Pancreas (tissue), 10 donors: Measurements from ENCODE around the gene DPP8. TPM values are rescaled to one million over a fixed set of nuclear protein-coding genes. Genes with fewer than 3 reads are reported as not detected.

Experiments used
- ATAC-seq, 4 donors: fragments of 200-7000 bp; cut with Tn5 transposase; one replicate each; pipeline versions ENCODE4 v1.8.0 to v1.9.1; 2020; ENCODE audit warnings: mild to moderate bottlenecking in 4 of 4, moderate library complexity in 4 of 4
- DNase-seq, 6 donors: peaks; one replicate each; pipeline ENCODE4 v3.0.0-alpha.2; 2020
- FAIRE-seq: peaks from 2 replicates; lab custom pipeline; 2012; peaks lifted over from hg19 to GRCh38; lab: Jason Lieb, UNC
- H3K27ac ChIP-seq, 4 donors: fragments of 200-600 bp; sonication (generic); 1 replicate in 3 of 4; 2 replicates in 1 of 4; pipeline versions ENCODE4 v1.5.0 to v1.8.0; 2020
- H3K27me3 ChIP-seq, 4 donors: fragments of 200-600 bp; one replicate each; pipeline ENCODE4 v1.8.0; 2021
- H3K36me3 ChIP-seq, 3 donors: fragments of 200-600 bp; sonication (generic) in 1 of 3; one replicate each; pipeline versions ENCODE4 v1.5.0 to v1.8.0; 2020 to 2021
- H3K4me1 ChIP-seq, 3 donors: fragments of 200-600 bp; one replicate each; pipeline ENCODE4 v1.8.0; 2021
- H3K4me3 ChIP-seq, 4 donors: fragments of 200-600 bp; sonication (generic) in 2 of 4; one replicate each; pipeline versions ENCODE4 v1.5.0 to v1.8.0; 2020 to 2021
- H3K9me3 ChIP-seq, 4 donors: fragments of 200-600 bp; one replicate each; pipeline ENCODE4 v1.8.0; 2021
- WGBS, 2 donors: extraction: QIAGEN DNeasy Blood & Tissue Kit; methylation state at CpG; one replicate each; pipeline ENCODE4 v1.1.7; 2013; 5-methylcytosine and 5-hydroxymethylcytosine counted together
- intact Hi-C, 3 donors: fragments of 100-400 bp; cut with DNase I; formaldehyde crosslinking; loops; one replicate each; pipeline versions ENCODE4 v1.11.1 to v1.14.2; 2022
- polyA plus RNA-seq, 2 donors: library from polyadenylated mRNA; stranded (reverse); fragments of 200-250 nt; gene quantifications; one replicate each; pipeline ENCODE4 v1.2.3, GENCODE V29; 2013
- total RNA-seq, 6 donors: library from RNA; stranded (reverse); fragmentation: NEBNext Ultra II Directional in 4 of 6; extraction: Animal tissue kit (Norgen Biotek cat#: 25700) in 4 of 6; gene quantifications; one replicate each; pipeline versions ENCODE4 v1.2.1 to v1.2.4, GENCODE V29; 2021 to 2023
- TF ChIP-seq, protein P1 (sequence below), 4 donors: fragments of 200-600 bp; sonication (generic) in 3 of 4; IDR thresholded peaks; one replicate each; pipeline versions ENCODE4 v1.5.0 to v1.8.0; 2021; ENCODE audit warnings: antibody characterized with exemption in 4 of 4
- donor health status: healthy with polysubstance abuse.
- donor health status: DM: no; HTN: no; CAD: no; lungs with moderate emphysema.
- donor health status: DM: no; HTN: no; CAD: no.
- donor health status: control.
- donor health status: control.
- donor health status: Bipolar disorder and iron deficiency.
- donor health status: DM: yes; HTN: yes; CAD: no.
- donor health status: DM: no; HTN: no; CAD: no.
- donor health status: DM: no; HTN: no; CAD: no.
- donor health status: DM: yes; HTN: yes; CAD: no.

DPP8 gene
- total RNA-seq = 10 to 100 TPM in 5 of 6 donors, 1 to 10 TPM in 1; 9.4 to 17.1 (median 12.7) TPM
- polyA plus RNA-seq = 1 to 10 TPM; 4.7 to 7.0 TPM

DNA sequence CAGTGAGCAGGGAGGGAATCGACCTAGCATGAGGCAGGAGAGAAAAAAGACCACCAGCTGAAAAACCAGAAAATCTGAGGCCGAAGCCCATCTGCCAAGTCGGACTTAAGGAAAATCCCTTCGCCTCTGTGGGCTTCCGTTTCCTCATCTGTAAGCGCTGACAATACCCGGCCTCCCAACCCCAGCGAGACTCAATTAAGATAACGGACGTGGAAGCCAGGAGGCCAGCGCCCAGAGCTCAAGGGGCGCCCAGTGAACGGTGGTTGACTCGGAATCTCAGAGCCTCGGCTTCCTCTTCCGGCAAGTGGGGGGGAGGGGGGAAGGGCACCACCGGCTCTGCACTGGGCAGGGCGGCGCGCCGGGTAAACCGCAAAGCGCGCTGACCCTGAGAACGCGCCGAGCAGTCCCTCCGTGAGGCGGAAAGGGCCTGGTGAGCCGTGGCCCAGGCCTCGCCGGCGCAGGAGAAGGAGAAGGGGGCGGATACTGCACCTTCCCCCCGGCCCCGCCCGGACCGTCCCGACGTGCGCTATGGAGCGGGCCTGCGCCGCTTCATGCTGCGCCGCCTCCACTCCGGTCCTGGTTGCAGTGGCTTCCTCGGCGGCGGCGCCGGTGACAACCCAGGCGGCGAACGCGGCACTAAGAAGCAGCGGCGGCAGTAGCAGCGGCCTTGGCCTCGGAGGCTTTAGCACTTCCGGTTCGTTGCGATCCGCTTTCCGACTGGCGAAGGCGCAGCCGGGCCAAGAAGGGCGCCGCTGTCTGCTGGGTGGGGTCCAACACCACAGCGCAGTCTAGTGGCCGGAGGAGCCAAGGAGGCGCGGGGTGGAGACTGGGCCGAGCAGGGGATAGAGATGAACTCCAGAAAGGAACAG lies at the start of gene DPP8:
DPP8 (minus strand) TSS at position 693 of the 869 bp plus-strand sequence. CDS start 5,136 bp downstream, outside the sequence.
- FAIRE-seq = no peak
- H3K9me3 ChIP-seq = no peaks in the 10 kb centered on the region

DNA sequence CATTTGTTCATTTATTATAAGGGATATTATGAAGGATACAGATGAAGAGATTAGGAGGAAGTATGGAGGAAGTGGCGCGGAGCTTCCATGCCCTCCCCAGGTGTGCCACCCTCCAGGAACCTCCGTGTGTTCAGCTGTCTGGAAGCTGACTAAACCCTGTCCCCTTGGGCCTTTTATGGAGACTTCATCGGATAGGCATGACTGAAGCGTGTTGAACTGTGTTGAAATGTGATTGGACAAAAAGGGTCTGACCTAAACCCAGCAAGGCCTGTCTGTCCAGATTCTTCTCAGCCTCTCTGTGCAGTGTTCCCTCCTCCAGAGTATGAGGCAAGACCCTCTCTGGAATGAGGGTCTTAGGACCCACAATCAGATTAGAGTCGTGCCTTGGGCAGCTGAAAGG lies 44.4 kb upstream of the DPP8 start:
- no peak for FAIRE-seq
- Histone ChIP-seq H3K4me1 (no peaks in the 10 kb centered on the region), H3K9me3 (no peaks in the 10 kb centered on the region), H3K36me3 (peaks cover 0 to 15% (median 4%) of the 10 kb centered on the region in 3 donors), H3K4me3 (no peak overlapping the region), H3K27me3 (no peaks in the 10 kb centered on the region), H3K27ac (no peak overlapping the region)
- DNase-seq = no peak
- 87 to 88% methylated on average over 6 of the region's 6 CpGs for WGBS, 2 donors
- intact Hi-C loops = no loop called here
- ATAC-seq = no peak
- TF ChIP-seq, protein P1, sequence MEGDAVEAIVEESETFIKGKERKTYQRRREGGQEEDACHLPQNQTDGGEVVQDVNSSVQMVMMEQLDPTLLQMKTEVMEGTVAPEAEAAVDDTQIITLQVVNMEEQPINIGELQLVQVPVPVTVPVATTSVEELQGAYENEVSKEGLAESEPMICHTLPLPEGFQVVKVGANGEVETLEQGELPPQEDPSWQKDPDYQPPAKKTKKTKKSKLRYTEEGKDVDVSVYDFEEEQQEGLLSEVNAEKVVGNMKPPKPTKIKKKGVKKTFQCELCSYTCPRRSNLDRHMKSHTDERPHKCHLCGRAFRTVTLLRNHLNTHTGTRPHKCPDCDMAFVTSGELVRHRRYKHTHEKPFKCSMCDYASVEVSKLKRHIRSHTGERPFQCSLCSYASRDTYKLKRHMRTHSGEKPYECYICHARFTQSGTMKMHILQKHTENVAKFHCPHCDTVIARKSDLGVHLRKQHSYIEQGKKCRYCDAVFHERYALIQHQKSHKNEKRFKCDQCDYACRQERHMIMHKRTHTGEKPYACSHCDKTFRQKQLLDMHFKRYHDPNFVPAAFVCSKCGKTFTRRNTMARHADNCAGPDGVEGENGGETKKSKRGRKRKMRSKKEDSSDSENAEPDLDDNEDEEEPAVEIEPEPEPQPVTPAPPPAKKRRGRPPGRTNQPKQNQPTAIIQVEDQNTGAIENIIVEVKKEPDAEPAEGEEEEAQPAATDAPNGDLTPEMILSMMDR (IDR thresholded peaks at IDR 0.05) = no peak

More for the DNA sequence above, at the start of gene DPP8:
- TF ChIP-seq, protein P1 (IDR thresholded peaks at IDR 0.05) = peak; percentile 79 to 89 (median 84)
- Histone ChIP-seq H3K36me3 (no peaks in the 10 kb centered on the region), H3K27ac (peak within 1 kb of the TSS; percentile 78 to 91 (median 84)), H3K4me1 (peaks cover 17 to 29% (median 19%) of the 10 kb centered on the region in 3 donors), H3K4me3 (peak within 1 kb of the TSS; percentile 97 to 100 (median 100)), H3K27me3 (no peaks in the 10 kb centered on the region)
- ATAC-seq = peak; percentile 97 to 100 (median 98)
- 0% methylated on average over 73 to 75 of the region's 75 CpGs for WGBS, 2 donors
- DNase-seq = peak; percentile 91 to 98 (median 94)
- intact Hi-C loops = no loop called here

DNA sequence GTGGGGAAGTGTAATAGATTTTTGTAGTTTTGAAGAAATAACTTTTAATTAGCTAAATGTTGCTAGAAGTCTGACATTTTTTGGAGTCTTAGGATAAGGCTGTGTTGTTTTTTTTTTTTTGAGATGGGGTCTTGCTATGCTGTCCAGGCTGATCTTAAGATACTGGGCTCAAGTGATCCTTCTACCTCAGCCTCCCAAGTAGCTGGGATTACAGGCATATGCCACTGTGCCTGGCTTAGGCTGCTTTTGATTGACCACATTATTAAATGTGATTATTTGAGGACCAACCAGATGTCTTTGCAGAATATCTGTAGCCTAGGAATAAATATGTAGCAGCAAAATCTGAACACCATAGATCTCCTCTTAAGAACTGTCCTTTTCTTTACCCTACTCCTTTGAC lies 42.5 kb upstream of the DPP8 start:
- Histone ChIP-seq H3K27me3 (no peaks in the 10 kb centered on the region), H3K9me3 (no peaks in the 10 kb centered on the region), H3K4me3 (no peak overlapping the region), H3K27ac (no peak overlapping the region), H3K4me1 (no peaks in the 10 kb centered on the region), H3K36me3 (peaks cover 0 to 19% (median 4%) of the 10 kb centered on the region in 3 donors)
- TF ChIP-seq, protein P1 (IDR thresholded peaks at IDR 0.05) = no peak
- intact Hi-C loops = no loop called here
- ATAC-seq = no peak
- no peak for DNase-seq
- no peak for FAIRE-seq

DNA sequence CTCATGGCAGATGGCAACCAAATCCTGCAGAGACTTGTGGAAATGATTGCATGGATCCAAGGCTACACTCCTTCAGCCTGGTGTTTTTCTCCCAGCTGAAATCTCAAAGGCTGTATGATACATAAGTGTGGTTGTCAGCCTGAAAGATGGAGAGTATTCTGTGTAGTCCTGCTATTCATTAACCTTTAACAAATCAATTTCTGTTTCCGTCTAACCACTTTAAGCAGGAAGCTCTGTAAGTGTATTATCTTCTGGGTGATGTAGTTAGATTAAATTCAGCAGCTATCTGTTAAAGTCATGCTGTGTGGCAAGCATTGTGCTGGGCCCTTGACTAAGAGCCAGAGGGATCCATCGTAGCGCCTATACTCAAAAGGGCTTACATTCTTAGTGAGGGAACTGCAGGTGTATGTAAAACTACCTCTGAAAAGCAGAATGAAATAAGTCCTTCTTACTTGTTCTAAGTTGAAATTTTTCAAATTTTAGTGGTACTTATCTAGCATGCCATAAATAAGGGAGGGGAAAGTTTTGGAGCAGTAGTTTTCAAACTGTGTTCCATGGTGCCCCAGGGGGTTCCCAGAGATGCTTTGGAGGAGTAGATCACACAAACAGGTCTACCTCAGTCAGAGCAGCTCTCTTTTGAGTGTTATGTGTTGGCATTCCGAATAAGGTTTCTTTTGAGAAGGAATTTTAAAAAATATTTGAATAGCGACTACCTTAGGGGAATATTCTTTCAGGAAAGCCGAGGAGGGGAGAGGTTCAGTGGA lies 41.7 kb upstream of the DPP8 start:
- no peaks in the 10 kb centered on the region for H3K9me3 ChIP-seq
- TF ChIP-seq, protein P1 (IDR thresholded peaks at IDR 0.05) = no peak
- H3K36me3 ChIP-seq = peaks cover 0 to 11% (median 4%) of the 10 kb centered on the region in 3 donors
- H3K4me1 ChIP-seq = no peaks in the 10 kb centered on the region
- H3K27ac ChIP-seq = peak overlapping the region in 1 of 4 donors; percentile 21
- WGBS, 2 donors = 81 to 83% methylated on average over 6 of the region's 6 CpGs
- DNase-seq = no peak
- peak in 3 of 4 donors; percentile 41 to 69 (median 49) for ATAC-seq
- FAIRE-seq = no peak
- intact Hi-C loops = no loop called here
- no peaks in the 10 kb centered on the region for H3K27me3 ChIP-seq
- no peak overlapping the region for H3K4me3 ChIP-seq
